Naive thymus-derived CD4-positive, alpha-beta T cell (primary cell): ENCODE measurements around the gene SH3RF3. TPM values are rescaled to one million over a fixed set of nuclear protein-coding genes. Genes with fewer than 3 reads are reported as not detected.

Experiments used
- ATAC-seq: fragments of 150-1000 bp; cut with Tn5 transposase; 2 replicates; pipeline ENCODE4 v1.10.0; 2021; ENCODE audit warnings: mild to moderate bottlenecking, moderate library complexity
- CTCF ChIA-PET: fragments of 350-600 bp; sonication (Branson Sonifier 250); formaldehyde crosslinking; loops from one replicate; lab custom pipeline; 2021; ENCODE audit warnings: antibody characterized with exemption; lab: Charles Lee
- POLR2A ChIA-PET: fragments of 350-600 bp; sonication (Branson Sonifier 250); formaldehyde crosslinking; loops from one replicate; lab custom pipeline; 2021; ENCODE audit warnings: antibody characterized with exemption, inconsistent platforms; lab: Charles Lee
- DNase-seq, 9 donors: peaks; one replicate each; pipeline versions ENCODE4 v3.0.0 to v3.0.0-alpha.2; 2020 to 2022; ENCODE audit warnings: mixed read lengths in 1 of 9
- H3K27ac ChIP-seq: one replicate; pipeline ENCODE4 v1.7.0; 2013; ENCODE audit warnings: mild to moderate bottlenecking, low read depth, low read length, moderate library complexity
- H3K27me3 ChIP-seq, 2 donors: one replicate each; pipeline ENCODE4 v1.7.0; 2013; ENCODE audit warnings: low read length in 2 of 2, mild to moderate bottlenecking in 2 of 2, moderate library complexity in 2 of 2; ENCODE audit not compliant: control insufficient read depth in 2 of 2, insufficient read depth in 2 of 2
- H3K36me3 ChIP-seq, 3 experiments: 1 replicate in 2 of 3; 2 replicates in 1 of 3; pipeline ENCODE4 v1.7.0; 2013; ENCODE audit warnings: low read length in 3 of 3, mild to moderate bottlenecking in 3 of 3, moderate library complexity in 1 of 3; ENCODE audit not compliant: insufficient read depth in 3 of 3, control insufficient read depth in 2 of 3
- H3K4me1 ChIP-seq, 2 donors: one replicate each; pipeline ENCODE4 v1.7.0; 2013; ENCODE audit warnings: low read length in 2 of 2, mild to moderate bottlenecking in 2 of 2, moderate library complexity in 1 of 2; ENCODE audit not compliant: control insufficient read depth in 2 of 2, insufficient read depth in 2 of 2
- H3K4me3 ChIP-seq: 2 replicates; pipeline ENCODE4 v1.7.0; 2013; ENCODE audit warnings: mild to moderate bottlenecking, low read length
- H3K9me3 ChIP-seq, 3 experiments: 1 replicate in 2 of 3; 2 replicates in 1 of 3; pipeline ENCODE4 v1.7.0; 2013; ENCODE audit warnings: low read length in 3 of 3; ENCODE audit not compliant: control insufficient read depth in 2 of 3
- H3K27ac Mint-ChIP-seq, 9 donors: one replicate each; pipeline ENCODE4 v1.8.0; 2020 to 2022; ENCODE audit warnings: mixed read lengths in 9 of 9, mild to moderate bottlenecking in 8 of 9, moderate library complexity in 5 of 9, inconsistent platforms in 2 of 9
- H3K27me3 Mint-ChIP-seq, 5 donors: one replicate each; pipeline ENCODE4 v1.8.0; 2021 to 2022; ENCODE audit warnings: mixed read lengths in 5 of 5, mild to moderate bottlenecking in 1 of 5
- H3K36me3 Mint-ChIP-seq, 5 donors: one replicate each; pipeline ENCODE4 v1.8.0; 2020 to 2022; ENCODE audit warnings: mixed read lengths in 5 of 5, mild to moderate bottlenecking in 3 of 5, inconsistent platforms in 1 of 5
- H3K4me1 Mint-ChIP-seq, 7 donors: one replicate each; pipeline ENCODE4 v1.8.0; 2020 to 2022; ENCODE audit warnings: mixed read lengths in 7 of 7, mild to moderate bottlenecking in 3 of 7, inconsistent platforms in 1 of 7
- H3K4me3 Mint-ChIP-seq, 10 donors: one replicate each; pipeline ENCODE4 v1.8.0; 2020 to 2022; ENCODE audit warnings: mild to moderate bottlenecking in 10 of 10, mixed read lengths in 10 of 10, moderate library complexity in 6 of 10, inconsistent platforms in 2 of 10
- H3K9me3 Mint-ChIP-seq, 11 donors: one replicate each; pipeline ENCODE4 v1.8.0; 2020 to 2022; ENCODE audit warnings: mixed read lengths in 11 of 11, mild to moderate bottlenecking in 4 of 11, inconsistent platforms in 1 of 11, moderate library complexity in 1 of 11
- intact Hi-C, 2 donors: fragments of 100-400 bp; cut with micrococcal nuclease; formaldehyde crosslinking; loops; one replicate each; pipeline ENCODE4 v1.15.1; 2023
- polyA plus RNA-seq, 2 donors: library from polyadenylated mRNA; unstranded; fragments of 300-500 nt; fragmentation: Illumina TruSeq; gene quantifications; one replicate each; pipeline ENCODE4 v1.2.3, GENCODE V29; 2021
- total RNA-seq, 6 experiments: library from RNA in 5 of 6; stranded (reverse) in 5 of 6; gene quantifications; 1 replicate in 5 of 6; 2 replicates in 1 of 6; pipeline ENCODE4 v1.2.3 and lab custom pipeline; 2021 to 2026

SH3RF3 gene
- total and polyA plus RNA-seq, 7 experiments from 2014 or later, result 0.19 to 11.5 (median 4.8) TPM

DNA sequence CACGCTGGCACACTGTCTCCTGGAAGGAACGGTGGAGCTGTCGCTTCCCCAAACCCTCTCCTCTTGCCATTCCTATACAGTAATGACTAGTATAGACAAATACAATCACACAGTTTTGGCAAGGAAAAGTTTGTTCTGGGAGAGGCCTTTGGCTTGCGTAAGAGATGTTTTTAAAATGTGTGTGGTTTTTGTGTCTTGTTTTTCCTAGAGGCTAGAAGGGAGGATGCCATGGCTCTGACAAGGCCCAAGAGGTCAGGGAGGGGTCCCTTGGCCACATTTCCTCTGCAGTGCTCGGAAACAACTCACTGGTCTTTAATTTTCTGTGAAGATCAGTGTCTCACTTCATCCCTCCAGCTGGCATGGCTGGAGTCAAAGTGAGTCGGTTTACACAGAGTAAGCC, 195.9 kb downstream of the SH3RF3 start:
- intact Hi-C loops, result no loop called here
- no peak overlapping the region for H3K4me3 ChIP-seq
- peaks cover 0 to 2% (median 0%) of the 10 kb centered on the region in 11 donors for H3K9me3 Mint-ChIP-seq
- peaks cover 0 to 3% (median 0%) of the 10 kb centered on the region in 5 donors for H3K36me3 Mint-ChIP-seq
- ATAC-seq, result no peak
- no peak overlapping the region for H3K27ac Mint-ChIP-seq
- H3K9me3 ChIP-seq, result no peaks in the 10 kb centered on the region
- H3K4me1 Mint-ChIP-seq, result peaks cover 6 to 38% (median 21%) of the 10 kb centered on the region in 7 donors
- peaks cover 0 to 37% (median 0%) of the 10 kb centered on the region in 5 donors for H3K27me3 Mint-ChIP-seq
- DNase-seq, result no peak
- H3K36me3 ChIP-seq, result no peaks in the 10 kb centered on the region
- CTCF ChIA-PET, result no interaction called here
- POLR2A ChIA-PET, result interaction anchor here (0.8 kb wide), 1 partner anchor 52 kb away, joined by 3 read pairs; no protein-coding TSS in a partner anchor
- H3K4me3 Mint-ChIP-seq, result no peak overlapping the region
- H3K4me1 ChIP-seq, result peaks cover 0 to 3% of the 10 kb centered on the region in 2 donors
- H3K27me3 ChIP-seq, result no peaks in the 10 kb centered on the region
- no peak overlapping the region for H3K27ac ChIP-seq

GRCh38 chr2:109325570-109325969, 196.6 kb downstream of the SH3RF3 start:
- Mint-ChIP-seq H3K4me1 (peaks cover 0 to 37% (median 14%) of the 10 kb centered on the region in 7 donors), H3K9me3 (peaks cover 0 to 2% (median 0%) of the 10 kb centered on the region in 11 donors), H3K4me3 (no peak overlapping the region), H3K36me3 (peaks cover 0 to 3% (median 0%) of the 10 kb centered on the region in 5 donors), H3K27me3 (peaks cover 0 to 41% (median 0%) of the 10 kb centered on the region in 5 donors), H3K27ac (no peak overlapping the region)
- ChIA-PET CTCF (no interaction called here), POLR2A (no interaction called here)
- no peaks in the 10 kb centered on the region for H3K9me3 ChIP-seq
- DNase-seq (no peak), ATAC-seq (no peak)
- intact Hi-C loops, result no loop called here
- H3K36me3 ChIP-seq, result no peaks in the 10 kb centered on the region
- H3K27ac ChIP-seq, result no peak overlapping the region
- H3K4me3 ChIP-seq, result no peak overlapping the region
- no peaks in the 10 kb centered on the region for H3K4me1 ChIP-seq
- H3K27me3 ChIP-seq, result no peaks in the 10 kb centered on the region

DNA sequence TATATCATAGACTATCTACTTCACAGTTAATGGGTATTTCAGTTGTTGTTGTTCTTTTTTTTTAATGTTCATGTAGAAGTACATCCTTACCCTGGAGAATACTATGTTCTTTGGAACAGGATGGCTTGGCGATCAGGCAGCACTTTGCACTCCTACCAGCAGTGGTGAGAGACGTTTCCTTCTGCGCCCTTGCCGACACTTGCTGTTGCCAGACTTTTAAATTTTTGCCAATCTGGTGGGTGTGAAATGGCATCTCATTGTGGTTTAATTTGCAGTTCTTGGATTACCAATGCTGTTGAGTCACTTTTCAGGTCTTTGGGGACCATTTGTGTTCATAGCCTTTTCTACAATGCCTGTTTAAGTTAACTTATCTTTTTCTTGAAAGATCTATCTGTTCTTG, 197.3 kb downstream of the SH3RF3 start:
- H3K4me3 Mint-ChIP-seq, result no peak overlapping the region
- H3K27me3 Mint-ChIP-seq, result peaks cover 0 to 42% (median 0%) of the 10 kb centered on the region in 5 donors
- no peaks in the 10 kb centered on the region for H3K4me1 ChIP-seq
- no peaks in the 10 kb centered on the region for H3K9me3 ChIP-seq
- peaks cover 0 to 3% (median 0%) of the 10 kb centered on the region in 5 donors for H3K36me3 Mint-ChIP-seq
- no peak overlapping the region for H3K27ac ChIP-seq
- H3K9me3 Mint-ChIP-seq, result peaks cover 0 to 2% (median 0%) of the 10 kb centered on the region in 11 donors
- DNase-seq (no peak), ATAC-seq (no peak)
- POLR2A ChIA-PET, result no interaction called here
- H3K4me1 Mint-ChIP-seq, result peaks cover 1 to 38% (median 18%) of the 10 kb centered on the region in 7 donors
- intact Hi-C loops, result no loop called here
- H3K4me3 ChIP-seq, result no peak overlapping the region
- H3K27me3 ChIP-seq, result no peaks in the 10 kb centered on the region
- no peak overlapping the region for H3K27ac Mint-ChIP-seq
- no peaks in the 10 kb centered on the region for H3K36me3 ChIP-seq
- CTCF ChIA-PET, result no interaction called here

GRCh38 chr2:109330056-109330455, 201.1 kb downstream of the SH3RF3 start:
- Histone ChIP-seq H3K9me3 (no peaks in the 10 kb centered on the region), H3K4me3 (no peak overlapping the region), H3K27ac (no peak overlapping the region), H3K4me1 (peaks cover 0 to 6% of the 10 kb centered on the region in 2 donors), H3K36me3 (no peaks in the 10 kb centered on the region), H3K27me3 (no peaks in the 10 kb centered on the region)
- Mint-ChIP-seq H3K4me1 (peaks cover 22 to 63% (median 44%) of the 10 kb centered on the region in 7 donors), H3K27me3 (peaks cover 0 to 33% (median 0%) of the 10 kb centered on the region in 5 donors), H3K4me3 (peak overlapping the region in 1 of 10 donors; percentile 3), H3K9me3 (peaks cover 0 to 2% (median 0%) of the 10 kb centered on the region in 11 donors), H3K36me3 (no peaks in the 10 kb centered on the region), H3K27ac (peak overlapping the region in 3 of 9 donors; percentile 7 to 82 (median 18))
- intact Hi-C loops, result no loop called here
- ChIA-PET CTCF (interaction anchor here (1.0 kb wide), 1 partner anchor 180 kb away, joined by 3 read pairs; no protein-coding TSS in a partner anchor), POLR2A (no interaction called here)
- DNase-seq, result no peak
- no peak for ATAC-seq

GRCh38 chr2:109331081-109331480, 202.1 kb downstream of the SH3RF3 start:
- Histone ChIP-seq H3K9me3 (no peaks in the 10 kb centered on the region), H3K4me3 (no peak overlapping the region), H3K4me1 (peaks cover 9 to 16% of the 10 kb centered on the region in 2 donors), H3K36me3 (no peaks in the 10 kb centered on the region), H3K27ac (no peak overlapping the region), H3K27me3 (no peaks in the 10 kb centered on the region)
- Mint-ChIP-seq H3K36me3 (no peaks in the 10 kb centered on the region), H3K27me3 (peaks cover 0 to 39% (median 0%) of the 10 kb centered on the region in 5 donors), H3K27ac (peak overlapping the region in 1 of 9 donors; percentile 27), H3K4me3 (peak overlapping the region in 1 of 10 donors; percentile 90), H3K9me3 (peaks cover 0 to 2% (median 0%) of the 10 kb centered on the region in 11 donors), H3K4me1 (peaks cover 26 to 64% (median 51%) of the 10 kb centered on the region in 7 donors)
- intact Hi-C loops, result no loop called here
- CTCF ChIA-PET, result interaction anchor here (0.6 kb wide), 1 partner anchor 68 kb away, joined by 4 read pairs; no protein-coding TSS in a partner anchor
- no peak for DNase-seq
- POLR2A ChIA-PET, result interaction anchor here (1.2 kb wide), 1 partner anchor 186 kb away, joined by 3 read pairs; no protein-coding TSS in a partner anchor
- ATAC-seq, result no peak

- Histone ChIP-seq H3K4me3 (peak overlapping the region; percentile 32), H3K27me3 (no peaks in the 10 kb centered on the region), H3K27ac (peak overlapping the region; percentile 16), H3K36me3 (no peaks in the 10 kb centered on the region), H3K9me3 (no peaks in the 10 kb centered on the region), H3K4me1 (peaks cover 12 to 21% of the 10 kb centered on the region in 2 donors)
- Mint-ChIP-seq H3K27me3 (peaks cover 0 to 33% (median 0%) of the 10 kb centered on the region in 5 donors), H3K4me1 (peaks cover 26 to 70% (median 57%) of the 10 kb centered on the region in 7 donors), H3K4me3 (peak overlapping the region; percentile 69 to 90 (median 84)), H3K36me3 (no peaks in the 10 kb centered on the region), H3K27ac (peak overlapping the region; percentile 16 to 89 (median 72)), H3K9me3 (peaks cover 0 to 2% (median 0%) of the 10 kb centered on the region in 11 donors)
- DNase-seq (peak in 6 of 9 donors; percentile 34 to 49 (median 43)), ATAC-seq (peak; percentile 77)
- ChIA-PET CTCF (interaction anchor here (0.9 to 1.3 kb wide), 4 partner anchors 15 to 204 kb away, joined by 3 to 6 read pairs (median 4); no protein-coding TSS in a partner anchor), POLR2A (interaction anchor here (0.6 to 1.2 kb wide), 4 partner anchors 9 to 294 kb away, joined by 3 to 7 read pairs (median 3); no protein-coding TSS in a partner anchor)
- intact Hi-C loops, result loop anchor here in 1 of 2 donors (1.0 kb wide), 1 partner anchor 17 kb away; no protein-coding TSS in a partner anchor
Observed at GRCh38 chr2:109331896-109332848, 203.2 kb downstream of the SH3RF3 start.
